ENCODE measurements around the gene RMND5B.

- peak; percentile 83 for TF ChIP-seq CTCF (IDR thresholded peaks at IDR 0.05; ENCODE audit: low read length)
- no peak for TF ChIP-seq EZH2phosphoT487 (IDR thresholded peaks at IDR 0.05; ENCODE audit: low read length)
- no peak for TF ChIP-seq EZH2 (optimal IDR thresholded peaks at IDR 0.05; ENCODE audit: low read depth, low read length)
These were observed 15.4 kb downstream of the RMND5B start for GRCh38 chr5:178145965-178146820.
